K562 (cell line): Measurements from ENCODE around the gene GSTM1. TPM values are rescaled to one million over a fixed set of nuclear protein-coding genes. Genes with fewer than 3 reads are reported as not detected.
A peak's percentile ranks its signal among the peaks of the same experiment; 100 is the strongest.

Experiments
- ATAC-seq: fragments of 200-7000 bp; cut with Tn5 transposase; 3 replicates; pipeline ENCODE4 v1.9.1; 2020; ENCODE audit warnings: moderate library complexity
- BruUV-seq: library from RNA; stranded (reverse); fragments of 400-500 nt; replicated peaks from 2 replicates; lab custom pipeline; 2021; lab: Mats Ljungman, UMichigan
- CTCF ChIA-PET: fragments of 300-600 bp; formaldehyde crosslinking; extraction: SDS; loops from one replicate; lab custom pipeline; 2021; ENCODE audit warnings: low intra/inter-chr PET ratio; lab: Yijun Ruan, JAX
- POLR2A ChIA-PET: fragments of 300-600, 350-650 bp; sonication (Branson Sonifier 250); formaldehyde crosslinking; extraction: SDS; loops from one replicate; lab custom pipeline; 2021; ENCODE audit warnings: antibody characterized with exemption, inconsistent platforms; lab: Yijun Ruan, JAX
- DNase-seq, 4 experiments: peaks; one replicate each; pipeline versions ENCODE4 v3.0.0 to v3.0.0-alpha.2; 2011 to 2018; ENCODE audit warnings: low spot score in 3 of 4, mixed read lengths in 3 of 4; ENCODE audit errors: extremely low read depth in 1 of 4
- FAIRE-seq: peaks from 2 replicates; lab custom pipeline; 2011; peaks lifted over from hg19 to GRCh38; lab: Jason Lieb, UNC
- H2AFZ ChIP-seq: 2 replicates; pipeline ENCODE4 v1.6.0; 2011; ENCODE audit warnings: low read depth, low read length, control low read depth, inconsistent platforms
- H3K27ac ChIP-seq: fragments of 200-600 bp; 3 replicates; pipeline ENCODE4 v1.8.0; 2011; ENCODE audit warnings: low read depth, mild to moderate bottlenecking, control low read depth, inconsistent platforms, low read length, moderate library complexity, mixed read lengths; ENCODE audit errors: extremely low read depth
- H3K27me3 ChIP-seq, 2 experiments: fragments of 300-600 bp in 1 of 2; 2 replicates in 1 of 2; 3 replicates in 1 of 2; pipeline versions ENCODE4 v1.6.0 to v1.8.0; 2011; ENCODE audit warnings: inconsistent platforms in 2 of 2, low read length in 2 of 2, mild to moderate bottlenecking in 1 of 2, mixed read lengths in 1 of 2, moderate library complexity in 1 of 2; ENCODE audit not compliant: control insufficient read depth in 2 of 2, insufficient read depth in 2 of 2
- H3K36me3 ChIP-seq: fragments of 300-600 bp; 3 replicates; pipeline ENCODE4 v1.8.0; 2011; ENCODE audit warnings: mild to moderate bottlenecking, low read length, inconsistent platforms; ENCODE audit not compliant: control insufficient read depth, insufficient read depth
- H3K4me1 ChIP-seq, 2 experiments: fragments of 200-600 bp in 1 of 2; replicated peaks in 1 of 2; 2 replicates in 1 of 2; 3 replicates in 1 of 2; pipeline versions ENCODE4 v1.5.1 to v1.8.0; 2011; ENCODE audit warnings: inconsistent platforms in 2 of 2, low read length in 2 of 2, mild to moderate bottlenecking in 1 of 2, mixed read lengths in 1 of 2, moderate library complexity in 1 of 2; ENCODE audit not compliant: control insufficient read depth in 2 of 2, insufficient read depth in 2 of 2
- H3K4me2 ChIP-seq: 2 replicates; pipeline ENCODE4 v1.6.1; 2011; ENCODE audit warnings: low read length, control low read depth, inconsistent platforms, mixed read lengths; ENCODE audit not compliant: insufficient read depth
- H3K4me3 ChIP-seq: fragments of 200-600 bp; sonication (generic), shearing (Covaris generic); 2 replicates; pipeline ENCODE4 v1.5.1; 2016; ENCODE audit warnings: control low read depth, inconsistent platforms
- H3K79me2 ChIP-seq: fragments of 200-600 bp; 3 replicates; pipeline ENCODE4 v1.8.0; 2011; ENCODE audit warnings: low read length, inconsistent platforms; ENCODE audit not compliant: control insufficient read depth, insufficient read depth
- H3K9ac ChIP-seq, 2 experiments: 2 replicates each; pipeline versions ENCODE4 v1.6.0 to v1.6.1; 2011; ENCODE audit warnings: low read depth in 2 of 2, low read length in 2 of 2, control low read depth in 1 of 2, inconsistent platforms in 1 of 2, mild to moderate bottlenecking in 1 of 2, mixed read lengths in 1 of 2; ENCODE audit not compliant: insufficient read depth in 1 of 2
- H3K9me1 ChIP-seq: one replicate; pipeline ENCODE4 v1.6.0; 2011; ENCODE audit warnings: inconsistent platforms, mild to moderate bottlenecking, low read length, moderate library complexity; ENCODE audit not compliant: control insufficient read depth, insufficient read depth
- H3K9me3 ChIP-seq: replicated peaks from 2 replicates; pipeline ENCODE4 v1.5.1; 2011; ENCODE audit warnings: low read depth, low read length, inconsistent platforms; ENCODE audit not compliant: control insufficient read depth, insufficient read depth
- H4K20me1 ChIP-seq: replicated peaks from 2 replicates; pipeline ENCODE4 v1.6.1; 2011; ENCODE audit warnings: low read length, inconsistent platforms, mixed read lengths; ENCODE audit not compliant: control insufficient read depth, insufficient read depth
- DPF2 ChIP-seq: fragments of 450-650 bp; IDR thresholded peaks from 2 replicates; pipeline ENCODE4 v1.6.1; 2016
- LARP7 ChIP-seq: fragments of 450-650 bp; IDR thresholded peaks from 2 replicates; pipeline ENCODE4 v1.6.1; 2016
- MAFG ChIP-seq: fragments of 450-650 bp; conservative IDR thresholded peaks from 2 replicates; pipeline ENCODE4 v1.6.1; 2016; ENCODE audit warnings: missing genetic modification characterization, missing compliant biosample characterization
- NFE2 ChIP-seq: IDR thresholded peaks from 2 replicates; pipeline ENCODE4 v1.6.1; 2014; ENCODE audit warnings: antibody characterized with exemption, low read depth
- RREB1 ChIP-seq: fragments of 250-450 bp; sonication (Bioruptor Pico); IDR thresholded peaks from 2 replicates; pipeline ENCODE4 v1.4.0; 2020
- SMAD2 ChIP-seq: fragments of 150-350 bp; IDR thresholded peaks from 2 replicates; pipeline ENCODE4 v1.6.1; 2014; ENCODE audit warnings: low read depth, mild to moderate bottlenecking, low read length
- ZFP91 ChIP-seq: sonication (generic); formaldehyde crosslinking; IDR thresholded peaks from 2 replicates; pipeline ENCODE4 v1.8.0; 2022; ENCODE audit warnings: mild to moderate bottlenecking, missing genetic modification reagents
- ZNF79 ChIP-seq: fragments of 250-450 bp; sonication (Bioruptor Pico); IDR thresholded peaks from 2 replicates; pipeline ENCODE4 v1.4.0; 2020; ENCODE audit warnings: low read depth, mild to moderate bottlenecking, moderate library complexity
- WGBS: fragments of 100-300 bp; shearing (Covaris generic); methylation state at CpG from one replicate; pipeline ENCODE4 v1.1.6; 2016; ENCODE audit warnings: low coverage, mixed read lengths; ENCODE audit not compliant: insufficient coverage; ENCODE audit errors: missing lambda C conversion rate; 5-methylcytosine and 5-hydroxymethylcytosine counted together
- in situ Hi-C: fragments of 300-500 bp; cut with MboI; formaldehyde crosslinking; loops from 4 replicates; pipeline ENCODE4 v1.15.0; 2018; ENCODE audit warnings: inconsistent platforms, mixed read lengths
- intact Hi-C: fragments of 100-400 bp; cut with micrococcal nuclease; formaldehyde crosslinking; loops from 2 replicates; pipeline ENCODE4 v1.14.2; 2022
- polyA plus RNA-seq, 8 experiments: library from polyadenylated mRNA; depleted of rRNA in 4 of 8; stranded (reverse) in 5 of 8; unstranded in 3 of 8; fragments of >200 nt; fragmentation: Nextera tagmentation in 2 of 8; fragmentation: Illumina TruSeq in 1 of 8; extraction: Ambion mirVana in 2 of 8; extraction: Trizol in 1 of 8; gene quantifications; 2 replicates each; pipeline versions ENCODE4 v1.2.1 to v1.2.3, GENCODE V29; 2011 to 2014; ENCODE audit warnings: inconsistent platforms in 1 of 8, missing spikeins in 1 of 8
- total RNA-seq, 7 experiments: library from RNA; depleted of rRNA in 6 of 7; stranded (reverse); fragments of >200 nt in 6 of 7; fragmentation: Illumina TruSeq in 2 of 7; extraction: Trizol in 2 of 7; gene quantifications; 2 replicates each; pipeline versions ENCODE4 v1.2.1 to v1.2.3, GENCODE V29; 2011 to 2021; ENCODE audit warnings: low replicate concordance in 1 of 7

Gene GSTM1
- total and polyA plus RNA-seq, 9 of the 15 experiments (the other 6 are each of a cell fraction or from before 2014, with no cell fraction given) = not detected

GRCh38 chr1:109716570-109717090 lies 29.0 kb downstream of the GSTM1 start:
- Histone ChIP-seq H3K9me1 (no peaks in the 10 kb centered on the region), H3K4me3 (no peak overlapping the region), H3K27ac (no peak overlapping the region), H2AFZ (no peak overlapping the region), H3K4me2 (no peak overlapping the region), H3K36me3 (no peaks in the 10 kb centered on the region), H4K20me1 (no peaks in the 10 kb centered on the region), H3K79me2 (no peaks in the 10 kb centered on the region), H3K27me3 (peaks cover 0 to 6% of the 10 kb centered on the region in 2 experiments; a peak in 2 of 5 replicates), H3K4me1 (peaks cover 14 to 21% of the 10 kb centered on the region in 2 experiments; a peak in 4 of 5 replicates), H3K9ac (no peak overlapping the region), H3K9me3 (no peaks in the 10 kb centered on the region)
- in situ Hi-C loops = loop anchor here (5.0 kb wide), 1 partner anchor 39 kb away; no protein-coding TSS in a partner anchor
- POLR2A ChIA-PET = interaction anchor here (0.5 to 2.2 kb wide), 4 partner anchors 21 to 202 kb away, joined by 3 to 6 read pairs (median 4); no protein-coding TSS in a partner anchor
- BruUV-seq = no TSS peak
- FAIRE-seq = no peak
- ATAC-seq = no peak
- DNase-seq = no peak
- intact Hi-C loops = loop anchor here (5.0 kb wide), 1 partner anchor 169 kb away; the partner anchor contains the start of gene GNAI3
- CTCF ChIA-PET = no interaction called here
- WGBS = 20% methylated on average over 3 of the region's 3 CpGs
- 0 out of 2 replicates have a peak, but pooled peaks have one; percentile 3 for TF ChIP-seq MAFG
- TF ChIP-seq DPF2 = no peak
- no peak for TF ChIP-seq ZFP91
- TF ChIP-seq RREB1 (CRISPR knock-in tag) = no peak
- TF ChIP-seq LARP7 = no peak
- TF ChIP-seq SMAD2 = no peak
- TF ChIP-seq NFE2 = no peak
- no peak for TF ChIP-seq ZNF79 (CRISPR knock-in tag)
- TF ChIP-seq, all 486 proteins: peak for 1
